Mesenchymal stem cell (in vitro differentiated cells and primary cell): ENCODE results near the gene C2orf76.

Experiments
- DNase-seq: peaks from one replicate; pipeline ENCODE4 v3.0.0-alpha.2; 2013
- H2AFZ ChIP-seq: one replicate; pipeline ENCODE4 v1.6.1; 2013; ENCODE audit warnings: low read depth, mild to moderate bottlenecking, control low read depth, inconsistent platforms, low read length, moderate library complexity
- H2AK5ac ChIP-seq: 2 replicates; pipeline ENCODE4 v1.6.1; 2013; ENCODE audit warnings: low read length, moderate library complexity, mild to moderate bottlenecking, inconsistent platforms; ENCODE audit not compliant: severe bottlenecking
- H2BK120ac ChIP-seq: one replicate; pipeline ENCODE4 v1.6.1; 2013; ENCODE audit warnings: low read depth, mild to moderate bottlenecking, inconsistent platforms, low read length, moderate library complexity
- H2BK12ac ChIP-seq, 2 experiments: one replicate each; pipeline ENCODE4 v1.6.1; 2013; ENCODE audit warnings: inconsistent platforms in 2 of 2, low read length in 2 of 2, mild to moderate bottlenecking in 2 of 2, moderate library complexity in 2 of 2, control low read depth in 1 of 2
- H2BK15ac ChIP-seq: one replicate; pipeline ENCODE4 v1.6.1; 2013; ENCODE audit warnings: mild to moderate bottlenecking, low read depth, inconsistent platforms; ENCODE audit not compliant: poor library complexity, severe bottlenecking
- H2BK5ac ChIP-seq: 2 replicates; pipeline ENCODE4 v1.6.1; 2013; ENCODE audit warnings: low read depth, mild to moderate bottlenecking, low read length, control low read depth, inconsistent platforms; ENCODE audit not compliant: poor library complexity, severe bottlenecking
- H3K14ac ChIP-seq, 2 experiments: one replicate each; pipeline ENCODE4 v1.6.1; 2013; ENCODE audit warnings: inconsistent platforms in 2 of 2, low read length in 2 of 2, control low read depth in 1 of 2, mild to moderate bottlenecking in 1 of 2, moderate library complexity in 1 of 2
- H3K18ac ChIP-seq, 2 experiments: one replicate each; pipeline ENCODE4 v1.6.1; 2013; ENCODE audit warnings: inconsistent platforms in 2 of 2, low read length in 2 of 2, control low read depth in 1 of 2, low read depth in 1 of 2, mild to moderate bottlenecking in 1 of 2
- H3K23ac ChIP-seq, 2 experiments: one replicate each; pipeline ENCODE4 v1.6.1; 2013; ENCODE audit warnings: inconsistent platforms in 2 of 2, low read length in 2 of 2, mild to moderate bottlenecking in 2 of 2, moderate library complexity in 2 of 2, control low read depth in 1 of 2
- H3K27ac ChIP-seq: 2 replicates; pipeline ENCODE4 v1.5.1; 2013; ENCODE audit warnings: mild to moderate bottlenecking, moderate library complexity, low read length, control low read depth, inconsistent platforms; ENCODE audit not compliant: poor library complexity, severe bottlenecking
- H3K27me3 ChIP-seq, 2 experiments: 2 replicates each; pipeline versions ENCODE4 v1.6.1 to v1.7.0; 2013; ENCODE audit warnings: low read length in 2 of 2, mild to moderate bottlenecking in 2 of 2, moderate library complexity in 2 of 2, control low read depth in 1 of 2, inconsistent platforms in 1 of 2; ENCODE audit not compliant: control insufficient read depth in 1 of 2, insufficient read depth in 1 of 2
- H3K36me3 ChIP-seq, 2 experiments: 2 replicates each; pipeline versions ENCODE4 v1.6.1 to v1.7.0; 2013; ENCODE audit warnings: low read length in 2 of 2, control low read depth in 1 of 2, inconsistent platforms in 1 of 2, low read depth in 1 of 2, mild to moderate bottlenecking in 1 of 2; ENCODE audit not compliant: insufficient read depth in 2 of 2, control insufficient read depth in 1 of 2
- H3K4ac ChIP-seq, 2 experiments: one replicate each; pipeline ENCODE4 v1.6.1; 2013; ENCODE audit warnings: inconsistent platforms in 2 of 2, low read length in 2 of 2, mild to moderate bottlenecking in 2 of 2, moderate library complexity in 2 of 2, control low read depth in 1 of 2, low read depth in 1 of 2
- H3K4me1 ChIP-seq: 2 replicates; pipeline ENCODE4 v1.6.1; 2013; ENCODE audit warnings: low read depth, low read length, control low read depth; ENCODE audit not compliant: control insufficient read depth, insufficient read depth
- H3K4me2 ChIP-seq: 2 replicates; pipeline ENCODE4 v1.6.1; 2013; ENCODE audit warnings: low read length, mild to moderate bottlenecking, inconsistent platforms; ENCODE audit not compliant: poor library complexity, severe bottlenecking
- H3K4me3 ChIP-seq, 2 experiments: 2 replicates each; pipeline versions ENCODE4 v1.5.1 to v1.7.0; 2013; ENCODE audit warnings: low read length in 2 of 2, mild to moderate bottlenecking in 2 of 2, control low read depth in 1 of 2, low read depth in 1 of 2; ENCODE audit not compliant: insufficient read depth in 1 of 2
- H3K79me1 ChIP-seq: replicated peaks from 2 replicates; pipeline ENCODE4 v1.6.1; 2013; ENCODE audit warnings: mild to moderate bottlenecking, control low read depth, low read length, inconsistent platforms; ENCODE audit not compliant: poor library complexity, severe bottlenecking
- H3K9ac ChIP-seq: 2 replicates; pipeline ENCODE4 v1.7.0; 2013; ENCODE audit warnings: mild to moderate bottlenecking, low read length, moderate library complexity
- H3K9me3 ChIP-seq: 2 replicates; pipeline ENCODE4 v1.7.0; 2013; ENCODE audit warnings: mild to moderate bottlenecking, low read length; ENCODE audit not compliant: control insufficient read depth
- H4K8ac ChIP-seq: one replicate; pipeline ENCODE4 v1.6.1; 2013; ENCODE audit warnings: inconsistent platforms, mild to moderate bottlenecking, low read length, moderate library complexity
- H4K91ac ChIP-seq: one replicate; pipeline ENCODE4 v1.6.1; 2013; ENCODE audit warnings: mild to moderate bottlenecking, low read length, inconsistent platforms
- WGBS: methylation state at CpG from one replicate; pipeline ENCODE4 v1.1.7; 2013; ENCODE audit warnings: mixed read lengths; 5-methylcytosine and 5-hydroxymethylcytosine counted together

Gene C2orf76

DNA sequence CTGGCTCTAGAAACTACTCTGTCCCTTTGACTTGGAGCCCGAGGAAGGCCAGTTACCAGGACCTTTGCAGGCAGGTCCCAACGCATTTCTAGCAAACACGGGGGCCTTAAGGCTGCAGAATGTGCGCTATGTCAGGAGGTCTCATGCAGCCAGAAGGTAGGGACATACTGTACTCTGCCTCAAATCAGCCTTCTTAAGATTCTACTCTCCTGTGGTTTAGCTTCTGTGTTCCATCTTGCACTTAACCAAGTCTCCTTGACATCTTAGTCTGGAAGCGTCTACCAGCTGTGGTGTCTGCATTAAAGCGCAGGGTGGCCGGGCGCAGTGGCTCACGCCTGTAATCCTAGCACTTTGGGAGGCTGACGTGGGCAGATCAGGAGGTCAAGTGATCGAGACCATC is 77.5 kb downstream of the C2orf76 start:
- Histone ChIP-seq H4K8ac (no peak overlapping the region), H3K4me1 (peaks cover 2% of the 10 kb centered on the region), H3K27ac (no peak overlapping the region), H3K27me3 (no peaks in the 10 kb centered on the region), H3K23ac (no peak overlapping the region), H3K36me3 (peaks cover 0 to 4% of the 10 kb centered on the region in 2 experiments), H3K4ac (no peak overlapping the region), H4K91ac (no peak overlapping the region), H3K18ac (no peak overlapping the region), H2AK5ac (no peak overlapping the region), H3K79me1 (no peaks in the 10 kb centered on the region), H2BK120ac (no peak overlapping the region), H2BK12ac (no peak overlapping the region), H3K9me3 (no peaks in the 10 kb centered on the region), H3K4me2 (no peak overlapping the region), H2AFZ (no peak overlapping the region), H3K9ac (no peak overlapping the region), H3K4me3 (no peak overlapping the region), H2BK5ac (no peak overlapping the region), H2BK15ac (no peak overlapping the region), H3K14ac (no peak overlapping the region)
- no peak for DNase-seq
- WGBS: 86% methylated on average over 11 of the region's 11 CpGs

DNA sequence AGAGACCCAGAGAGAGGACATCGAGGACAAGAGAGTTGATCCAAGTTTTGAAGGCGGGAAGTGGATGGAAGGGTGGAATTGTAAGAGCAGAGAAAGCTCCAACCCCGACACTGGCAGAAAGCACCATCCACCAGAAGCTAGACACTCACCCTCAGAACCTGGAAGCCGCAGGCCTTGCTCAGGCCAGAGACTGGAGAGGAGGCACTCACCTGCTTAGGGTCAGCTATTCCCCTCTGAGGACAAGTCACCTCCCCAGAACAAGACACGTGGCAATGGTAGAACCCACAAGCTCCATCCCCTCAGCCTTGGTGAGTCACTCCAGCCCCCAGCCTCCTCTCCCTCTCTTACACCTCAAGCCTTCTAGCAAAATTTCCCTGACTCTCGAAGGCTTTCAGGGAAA is 78.1 kb downstream of the C2orf76 start:
- H4K8ac ChIP-seq: no peak overlapping the region
- no peaks in the 10 kb centered on the region for H3K9me3 ChIP-seq
- no peak overlapping the region for H2BK120ac ChIP-seq
- H3K4me3 ChIP-seq: no peak overlapping the region
- no peak overlapping the region for H3K23ac ChIP-seq
- 95% methylated on average over 5 of the region's 6 CpGs for WGBS
- H3K4me2 ChIP-seq: no peak overlapping the region
- H3K36me3 ChIP-seq: peaks cover 0 to 4% of the 10 kb centered on the region in 2 experiments
- no peak overlapping the region for H2BK15ac ChIP-seq
- H2BK5ac ChIP-seq: no peak overlapping the region
- H2AK5ac ChIP-seq: no peak overlapping the region
- no peak overlapping the region for H4K91ac ChIP-seq
- no peak overlapping the region for H3K4ac ChIP-seq
- H2AFZ ChIP-seq: no peak overlapping the region
- no peak overlapping the region for H3K18ac ChIP-seq
- H3K14ac ChIP-seq: no peak overlapping the region
- peaks cover 5% of the 10 kb centered on the region for H3K4me1 ChIP-seq
- H3K27ac ChIP-seq: no peak overlapping the region
- H2BK12ac ChIP-seq: no peak overlapping the region
- no peak overlapping the region for H3K9ac ChIP-seq
- H3K79me1 ChIP-seq: no peaks in the 10 kb centered on the region
- H3K27me3 ChIP-seq: no peaks in the 10 kb centered on the region
- no peak for DNase-seq

DNA sequence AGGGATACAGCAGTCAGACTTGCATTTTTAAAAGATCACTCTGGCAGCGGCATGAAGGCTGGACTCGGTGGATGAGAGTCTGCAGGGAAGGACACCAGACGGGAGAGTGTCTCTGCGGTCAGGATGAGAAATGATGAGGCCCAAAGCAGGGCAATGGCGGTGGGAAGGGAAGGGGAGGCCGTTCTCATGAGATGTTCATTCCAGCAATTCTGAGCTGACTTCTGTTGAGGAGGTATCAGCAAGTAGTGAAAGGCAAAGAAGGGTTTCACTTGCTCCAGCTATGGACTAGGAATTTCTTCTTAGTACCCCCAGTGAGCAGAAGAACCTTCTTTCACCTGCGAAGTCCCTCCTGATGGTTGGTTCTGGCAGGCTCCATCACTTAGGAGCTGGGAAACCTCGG is 80.0 kb downstream of the C2orf76 start:
- no peak overlapping the region for H2BK12ac ChIP-seq
- no peak overlapping the region for H3K18ac ChIP-seq
- no peak overlapping the region for H3K4ac ChIP-seq
- WGBS: 92% methylated on average over 7 of the region's 8 CpGs
- no peak overlapping the region for H4K91ac ChIP-seq
- no peaks in the 10 kb centered on the region for H3K9me3 ChIP-seq
- no peak overlapping the region for H3K14ac ChIP-seq
- no peak overlapping the region for H2BK120ac ChIP-seq
- H3K4me1 ChIP-seq: peaks cover 4% of the 10 kb centered on the region
- DNase-seq: no peak
- peaks cover 0 to 4% of the 10 kb centered on the region in 2 experiments for H3K36me3 ChIP-seq
- no peak overlapping the region for H3K4me3 ChIP-seq
- no peak overlapping the region for H2AFZ ChIP-seq
- no peak overlapping the region for H3K23ac ChIP-seq
- no peak overlapping the region for H3K9ac ChIP-seq
- no peak overlapping the region for H2BK5ac ChIP-seq
- no peak overlapping the region for H3K4me2 ChIP-seq
- no peak overlapping the region for H4K8ac ChIP-seq
- no peaks in the 10 kb centered on the region for H3K27me3 ChIP-seq
- no peak overlapping the region for H3K27ac ChIP-seq
- no peak overlapping the region for H2BK15ac ChIP-seq
- H2AK5ac ChIP-seq: no peak overlapping the region
- no peaks in the 10 kb centered on the region for H3K79me1 ChIP-seq

DNA sequence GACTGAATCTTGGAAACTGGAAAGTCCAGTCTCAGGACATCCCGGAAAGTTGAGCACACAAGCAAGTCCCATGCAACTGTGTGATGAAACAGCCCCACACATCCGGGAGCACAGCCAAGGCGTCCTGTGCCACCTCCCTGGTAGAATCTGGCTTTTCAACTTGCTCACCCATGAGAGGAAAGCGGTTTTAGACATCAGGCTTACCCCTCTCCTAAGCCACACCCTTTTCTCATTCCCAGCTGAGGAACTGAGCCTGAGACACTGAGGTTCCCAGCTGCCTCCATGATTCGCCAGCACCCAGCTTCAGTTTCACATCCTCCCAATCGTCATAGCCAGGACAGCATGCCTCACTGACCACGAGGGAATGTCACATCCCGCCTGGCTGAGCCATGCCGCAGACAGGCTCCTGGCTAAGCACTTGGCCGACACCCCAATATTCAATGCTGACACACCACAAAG is 82.7 kb downstream of the C2orf76 start:
- peaks cover 4% of the 10 kb centered on the region for H3K4me1 ChIP-seq
- no peaks in the 10 kb centered on the region for H3K79me1 ChIP-seq
- no peaks in the 10 kb centered on the region for H3K27me3 ChIP-seq
- H3K23ac ChIP-seq: no peak overlapping the region
- H3K4me2 ChIP-seq: no peak overlapping the region
- peak overlapping the region; percentile 46 for H3K9ac ChIP-seq
- H3K4ac ChIP-seq: no peak overlapping the region
- no peak overlapping the region for H2BK15ac ChIP-seq
- no peak overlapping the region for H2BK120ac ChIP-seq
- no peak overlapping the region for H2BK5ac ChIP-seq
- H3K4me3 ChIP-seq: peak overlapping the region in 1 of 2 experiments; percentile 30
- no peaks in the 10 kb centered on the region for H3K9me3 ChIP-seq
- no peak for DNase-seq
- H2BK12ac ChIP-seq: no peak overlapping the region
- no peak overlapping the region for H3K18ac ChIP-seq
- H4K8ac ChIP-seq: no peak overlapping the region
- 83% methylated on average over 9 of the region's 10 CpGs for WGBS
- no peak overlapping the region for H2AFZ ChIP-seq
- no peak overlapping the region for H3K27ac ChIP-seq
- H3K14ac ChIP-seq: no peak overlapping the region
- H3K36me3 ChIP-seq: peaks cover 0 to 4% of the 10 kb centered on the region in 2 experiments
- no peak overlapping the region for H2AK5ac ChIP-seq
- H4K91ac ChIP-seq: no peak overlapping the region
